HG03196 (cell line): ENCODE data around the gene OR51B4.
"Not testable (repeated sequence)": the region's sequence is repeated elsewhere in the genome, so short reads cannot be mapped to it uniquely, and the experiment has no call there.

Source experiments
- ATAC-seq: cut with Tn5 transposase; IDR thresholded peaks from one replicate; pipeline ENCODE4 v1.9.1; 2021; ENCODE audit not compliant: unreplicated experiment

OR51B4 gene, protein sequence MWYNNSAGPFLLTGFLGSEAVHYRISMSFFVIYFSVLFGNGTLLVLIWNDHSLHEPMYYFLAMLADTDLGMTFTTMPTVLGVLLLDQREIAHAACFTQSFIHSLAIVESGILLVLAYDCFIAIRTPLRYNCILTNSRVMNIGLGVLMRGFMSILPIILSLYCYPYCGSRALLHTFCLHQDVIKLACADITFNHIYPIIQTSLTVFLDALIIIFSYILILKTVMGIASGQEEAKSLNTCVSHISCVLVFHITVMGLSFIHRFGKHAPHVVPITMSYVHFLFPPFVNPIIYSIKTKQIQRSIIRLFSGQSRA

DNA sequence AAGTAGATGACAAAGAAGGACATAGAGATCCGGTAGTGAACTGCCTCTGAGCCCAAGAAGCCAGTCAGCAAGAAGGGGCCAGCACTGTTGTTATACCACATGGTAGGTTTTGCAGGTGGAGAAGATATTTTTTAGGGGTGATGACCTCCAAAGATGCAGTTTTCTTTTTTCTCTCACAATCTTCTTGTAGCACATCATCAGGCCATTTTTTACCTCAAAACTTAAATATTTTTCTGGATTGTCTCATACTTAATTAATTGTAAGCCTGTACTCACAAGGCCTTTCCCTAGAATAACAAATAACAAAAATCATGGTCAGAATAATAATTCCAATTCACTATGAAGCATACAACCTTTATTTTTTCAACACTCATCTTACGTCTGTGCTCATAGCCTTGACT, at the start of gene OR51B4:
OR51B4 (minus strand) TSS at position 101 of the 400 bp plus-strand sequence; CDS start at position 101, 0 bp downstream.
- ATAC-seq, result no peak

DNA sequence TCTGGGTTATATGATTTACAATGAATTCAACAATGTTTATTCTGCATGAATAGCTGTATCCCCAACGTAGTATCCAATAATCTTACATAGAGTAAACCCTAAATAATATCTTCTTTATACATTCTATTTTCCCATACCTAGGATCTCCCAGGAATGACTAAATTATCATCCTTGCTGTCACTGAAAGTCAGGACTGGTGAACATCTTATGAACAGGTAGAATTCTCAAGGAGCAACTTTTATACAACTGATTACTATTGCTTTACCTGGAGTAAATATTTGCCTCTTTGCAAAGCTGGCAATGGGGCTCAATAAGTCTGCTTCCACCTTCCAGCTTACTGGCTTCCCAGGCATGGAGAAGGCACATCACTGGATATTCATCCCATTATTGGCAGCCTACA, 49.5 kb upstream of the OR51B4 start, which contains the start of gene OR51B6:
OR51B6 (plus strand) TSS at position 301 of the 400 bp plus-strand sequence; CDS start at position 301, 0 bp downstream.
- ATAC-seq, result no peak

DNA sequence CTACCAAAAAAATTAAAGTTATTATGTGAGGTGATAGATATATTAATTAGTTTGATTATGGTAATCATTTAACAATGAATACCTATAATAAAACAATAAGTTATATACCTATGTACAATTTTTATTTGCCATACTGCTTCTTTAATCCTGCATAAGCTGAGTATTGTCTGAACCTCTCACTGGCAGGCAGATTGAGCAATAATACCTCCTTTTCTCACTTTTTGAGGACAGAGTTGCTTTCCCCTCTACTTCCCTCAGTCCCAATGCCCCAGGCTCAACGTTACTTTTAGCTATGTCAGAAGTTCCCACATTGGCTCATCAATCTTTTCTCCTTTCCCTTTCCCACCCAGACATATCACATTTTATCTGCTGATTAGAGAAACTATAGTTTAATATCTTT, 47.8 kb upstream of the OR51B4 start:
- no peak for ATAC-seq

DNA sequence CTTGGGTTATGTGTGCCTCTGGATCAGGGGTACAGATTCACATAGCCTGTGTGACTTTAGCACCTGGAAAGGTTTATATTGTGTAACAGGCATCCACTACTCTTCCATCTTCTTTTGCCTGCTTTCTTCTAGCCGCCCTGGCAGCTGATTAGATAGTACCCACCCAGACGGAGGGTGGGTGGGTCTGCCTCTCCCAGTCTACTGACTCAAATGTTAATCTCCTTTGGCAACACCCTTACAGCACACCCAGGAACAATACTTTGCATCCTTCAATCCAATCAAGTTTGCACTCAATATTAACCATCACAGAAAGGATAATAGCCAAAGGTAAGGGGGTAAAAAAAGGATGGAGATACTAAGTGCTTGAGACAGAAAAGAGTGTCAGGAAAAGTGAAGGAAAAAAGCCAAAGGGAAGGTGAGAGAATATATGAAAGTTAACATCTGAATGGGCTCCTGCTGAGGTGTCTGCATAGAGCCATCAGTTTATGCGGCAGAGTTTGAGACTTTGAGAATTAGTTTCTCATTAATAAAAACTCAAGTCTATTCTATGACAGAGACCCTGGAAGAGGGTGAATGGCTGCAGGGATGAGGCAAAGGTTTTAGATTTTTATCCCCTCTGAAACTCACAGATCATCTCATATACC, 46.9 kb upstream of the OR51B4 start:
- no peak for ATAC-seq

DNA sequence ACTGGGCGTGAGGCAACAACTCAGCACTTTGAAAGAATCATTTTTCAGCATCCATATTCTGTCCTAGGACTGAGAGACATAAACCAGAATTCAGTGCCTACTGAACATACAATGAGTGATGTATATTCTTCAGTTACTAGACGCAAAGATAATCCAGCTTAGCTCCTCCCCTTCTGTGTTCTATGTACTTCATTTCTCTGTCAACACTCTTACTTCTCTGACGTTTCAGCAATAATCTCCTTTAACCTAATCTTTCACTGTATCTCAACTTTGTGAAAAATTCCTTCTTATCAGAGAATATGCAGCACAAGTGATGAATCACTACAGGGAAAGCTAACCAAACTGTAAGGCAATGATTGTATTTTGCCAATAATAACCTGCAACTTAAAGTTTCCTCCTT, 44.1 kb upstream of the OR51B4 start:
- ATAC-seq, result no peak

DNA sequence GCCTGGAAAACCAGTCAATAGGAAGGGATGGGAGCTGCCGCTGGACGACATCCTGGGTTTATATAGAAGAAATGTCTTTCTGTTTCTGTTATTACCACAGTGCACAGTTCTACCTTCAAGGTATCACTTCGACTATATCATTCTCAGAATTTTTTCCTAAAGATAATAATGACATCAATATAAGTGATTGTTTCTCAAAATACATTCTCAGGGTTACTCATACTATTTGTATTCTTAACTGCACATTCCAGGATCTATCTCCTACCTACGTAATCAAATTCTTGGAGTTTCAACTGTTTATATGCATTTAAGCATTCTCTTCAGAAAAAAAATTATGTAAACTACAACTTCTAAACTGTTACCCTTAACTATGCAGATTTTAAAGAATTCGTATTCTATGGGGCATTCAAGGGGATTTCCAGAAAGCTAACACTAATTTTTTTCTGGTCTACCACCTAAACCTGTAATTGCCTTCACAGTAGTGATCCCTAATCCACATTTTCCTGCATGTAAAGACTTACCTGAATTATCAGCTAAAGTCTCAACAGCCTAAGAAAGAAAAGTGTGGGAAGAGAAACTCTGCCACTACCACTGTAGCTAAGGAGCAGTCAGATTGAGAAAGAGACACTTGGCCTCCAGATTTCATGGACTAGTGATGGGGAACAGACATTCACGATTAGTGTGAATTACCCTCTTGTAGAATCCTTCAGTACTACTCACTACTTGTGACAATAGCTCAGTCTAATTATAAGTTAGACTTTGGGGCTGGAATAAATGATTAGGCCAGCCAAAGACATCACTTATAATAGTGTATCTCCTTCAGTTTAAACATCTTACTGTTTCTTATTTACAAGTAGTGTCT, 42.0 kb upstream of the OR51B4 start, which contains the start of gene OR51B5:
OR51B5 (minus strand) TSS at position 51 of the 862 bp plus-strand sequence; CDS start at position 51, 0 bp downstream.
- no peak for ATAC-seq

DNA sequence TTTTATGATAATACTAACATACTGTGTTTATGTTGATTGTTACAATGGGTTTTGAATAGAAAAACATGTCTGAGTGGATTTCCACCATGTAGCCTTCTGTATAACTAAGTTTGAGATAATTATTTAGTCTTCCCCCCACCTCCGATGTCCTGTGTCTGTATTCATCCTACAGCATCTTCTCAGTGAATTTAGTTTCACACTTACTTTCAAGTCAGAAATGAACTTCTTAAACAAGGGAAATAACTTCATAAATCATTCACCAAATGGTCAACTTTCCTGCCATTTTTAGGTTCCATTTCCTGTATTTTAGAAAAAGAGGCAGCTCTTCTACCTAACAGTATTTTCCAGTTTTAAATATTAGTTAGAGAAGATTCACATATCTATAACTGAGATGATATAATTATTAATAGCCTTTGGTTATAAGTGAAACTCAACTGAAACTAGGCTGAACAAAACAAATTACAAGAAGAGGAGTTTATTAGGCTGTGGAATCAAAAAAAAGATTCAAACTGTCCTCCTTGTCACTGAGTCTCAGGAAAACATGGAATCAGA, 38.1 kb upstream of the OR51B4 start:
- peak; percentile 79 for ATAC-seq

DNA sequence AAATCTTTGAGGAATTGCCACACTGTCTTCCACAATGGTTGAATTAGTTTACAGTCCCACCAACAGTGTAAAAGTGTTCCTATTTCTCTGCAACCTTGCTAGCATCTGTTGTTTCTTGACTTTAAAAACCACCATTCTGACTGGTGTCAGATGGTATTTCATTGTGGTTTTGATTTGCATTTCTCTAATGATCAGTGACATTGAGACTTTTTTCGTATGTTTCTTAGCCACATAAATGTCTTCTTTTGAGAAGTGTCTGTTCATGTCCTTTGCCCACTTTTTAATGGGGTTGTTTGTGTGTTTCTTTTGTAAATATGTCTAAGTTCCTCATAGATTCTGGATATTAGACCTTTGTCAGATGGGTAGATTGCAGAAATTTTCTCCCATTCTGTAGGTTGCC, 35.5 kb upstream of the OR51B4 start:
- ATAC-seq, result not testable (repeated sequence)

DNA sequence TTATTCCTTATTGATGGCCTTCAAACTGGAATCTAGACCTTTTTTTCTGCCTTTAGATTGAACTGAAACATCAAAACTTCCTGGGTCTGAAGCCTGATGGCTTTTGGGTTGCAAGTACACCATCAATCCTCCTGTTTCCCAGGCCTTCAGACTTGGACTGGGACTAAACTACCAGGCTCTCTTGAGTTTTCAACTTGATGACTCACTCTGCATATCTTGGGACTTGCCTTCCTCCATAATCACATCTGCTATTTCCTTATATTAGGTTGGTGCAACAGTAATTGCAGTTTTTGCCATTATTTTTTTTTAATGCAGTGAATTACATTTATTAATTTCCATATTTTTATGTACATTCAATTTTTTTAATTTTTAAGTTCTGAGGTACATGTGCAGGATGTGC, 34.6 kb upstream of the OR51B4 start:
- no peak for ATAC-seq

DNA sequence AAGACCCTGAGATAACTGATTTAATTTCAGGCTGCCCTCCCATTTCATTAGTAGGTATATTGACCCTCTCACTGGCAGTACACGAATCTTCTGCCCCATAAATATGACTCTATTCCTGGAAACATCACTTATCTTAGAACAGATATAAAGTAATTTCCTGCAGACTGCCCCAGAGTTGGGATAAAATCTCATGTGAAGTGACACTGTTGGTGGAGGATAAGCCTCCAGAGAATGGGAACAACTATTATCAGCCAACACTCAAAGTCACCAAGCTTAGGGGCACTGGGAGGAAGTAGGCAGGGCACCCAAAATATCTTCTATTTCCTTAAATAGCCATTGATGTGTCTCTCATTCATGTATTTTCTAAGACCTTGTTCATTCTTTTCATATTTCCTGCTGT, 33.4 kb upstream of the OR51B4 start:
- no peak for ATAC-seq

DNA sequence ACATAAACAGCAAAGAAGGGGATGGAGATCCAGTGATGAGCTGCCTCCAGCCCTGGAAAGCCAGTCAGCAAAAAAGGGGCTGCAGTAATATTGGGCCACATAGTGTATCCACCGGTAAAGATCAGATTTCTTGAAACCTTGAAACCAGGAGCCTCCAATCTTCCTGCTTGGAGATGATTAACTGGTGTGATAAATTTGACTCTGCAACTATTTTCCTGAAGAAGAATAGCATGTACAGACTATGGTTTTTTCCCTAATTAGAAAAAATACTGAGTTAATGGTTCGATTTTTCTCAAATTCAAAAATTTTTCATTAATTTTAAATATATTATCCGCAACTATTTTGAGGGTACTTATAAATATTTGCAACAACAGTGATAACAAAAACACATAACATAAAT, 22.5 kb upstream of the OR51B4 start, which contains the start of gene OR51B2:
OR51B2 (minus strand) TSS at position 101 of the 400 bp plus-strand sequence; CDS start at position 101, 0 bp downstream.
- no peak for ATAC-seq

DNA sequence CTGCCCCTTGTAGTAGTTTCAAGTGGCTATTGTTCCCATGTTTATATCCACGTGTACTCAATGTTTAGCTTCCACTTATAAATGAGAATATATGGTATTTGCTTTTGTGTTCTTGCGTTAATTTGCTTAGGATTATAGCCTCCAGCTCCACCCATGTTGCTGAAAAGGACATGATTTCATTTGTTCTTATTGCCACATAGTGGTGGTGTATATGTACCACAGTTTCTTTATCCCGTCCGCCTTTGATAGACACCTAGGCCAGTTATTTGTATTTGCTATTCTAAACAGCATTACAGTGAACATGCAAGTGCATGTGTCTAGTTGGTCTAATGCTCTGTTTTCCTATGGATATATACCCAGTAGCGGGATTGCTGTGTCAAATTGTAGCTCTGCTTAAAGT, 15.5 kb upstream of the OR51B4 start:
- no peak for ATAC-seq

DNA sequence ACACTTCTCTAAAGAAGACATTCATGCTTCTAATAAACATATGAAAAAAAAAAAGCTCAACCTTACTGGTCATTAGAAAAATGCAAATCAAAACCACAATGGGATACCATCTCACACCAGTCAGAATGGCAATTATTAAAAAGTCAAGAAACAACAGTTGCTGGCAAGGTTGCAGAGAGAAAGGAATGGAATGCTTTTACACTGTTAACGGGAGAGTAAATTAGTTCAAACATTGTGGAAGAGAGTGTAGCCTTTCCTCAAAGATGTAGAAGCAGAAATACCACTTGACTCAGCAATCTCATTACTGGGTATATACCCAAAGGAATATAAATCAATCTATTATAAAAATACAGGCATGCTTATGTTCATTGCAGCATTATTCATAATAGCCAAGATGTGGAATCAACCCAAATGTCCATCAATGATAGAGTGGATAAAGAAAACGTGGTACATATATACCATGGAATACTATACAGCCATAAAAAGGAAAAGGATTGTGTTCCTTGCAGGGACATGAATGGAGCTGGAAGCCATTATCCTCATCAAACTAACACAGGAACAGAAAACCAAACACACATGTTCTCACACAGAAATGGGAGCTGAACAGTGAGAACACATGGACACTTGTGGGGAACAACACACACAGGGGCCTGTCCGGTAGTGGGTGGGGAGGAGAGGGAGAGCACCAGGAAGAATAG, 11.7 kb upstream of the OR51B4 start:
- ATAC-seq, result not testable (repeated sequence)

DNA sequence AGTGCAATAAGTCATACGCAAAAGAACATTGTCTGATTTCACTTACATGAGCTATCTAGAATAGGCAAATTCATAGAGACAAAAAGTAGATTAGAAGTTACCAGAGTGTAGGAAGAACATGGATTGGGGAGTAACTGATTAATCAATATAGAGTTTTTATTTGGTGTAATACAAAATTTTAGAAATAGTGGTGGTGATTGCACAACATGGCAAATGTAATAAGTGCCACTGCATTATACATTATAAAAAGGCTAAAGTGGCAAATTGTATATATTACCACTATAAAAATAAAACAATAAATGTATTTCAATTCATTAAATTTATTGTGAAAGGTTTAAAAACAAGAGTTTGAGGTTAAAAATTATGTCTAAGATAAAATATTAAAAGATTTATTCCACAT, 8.7 kb upstream of the OR51B4 start:
- ATAC-seq, result no peak

DNA sequence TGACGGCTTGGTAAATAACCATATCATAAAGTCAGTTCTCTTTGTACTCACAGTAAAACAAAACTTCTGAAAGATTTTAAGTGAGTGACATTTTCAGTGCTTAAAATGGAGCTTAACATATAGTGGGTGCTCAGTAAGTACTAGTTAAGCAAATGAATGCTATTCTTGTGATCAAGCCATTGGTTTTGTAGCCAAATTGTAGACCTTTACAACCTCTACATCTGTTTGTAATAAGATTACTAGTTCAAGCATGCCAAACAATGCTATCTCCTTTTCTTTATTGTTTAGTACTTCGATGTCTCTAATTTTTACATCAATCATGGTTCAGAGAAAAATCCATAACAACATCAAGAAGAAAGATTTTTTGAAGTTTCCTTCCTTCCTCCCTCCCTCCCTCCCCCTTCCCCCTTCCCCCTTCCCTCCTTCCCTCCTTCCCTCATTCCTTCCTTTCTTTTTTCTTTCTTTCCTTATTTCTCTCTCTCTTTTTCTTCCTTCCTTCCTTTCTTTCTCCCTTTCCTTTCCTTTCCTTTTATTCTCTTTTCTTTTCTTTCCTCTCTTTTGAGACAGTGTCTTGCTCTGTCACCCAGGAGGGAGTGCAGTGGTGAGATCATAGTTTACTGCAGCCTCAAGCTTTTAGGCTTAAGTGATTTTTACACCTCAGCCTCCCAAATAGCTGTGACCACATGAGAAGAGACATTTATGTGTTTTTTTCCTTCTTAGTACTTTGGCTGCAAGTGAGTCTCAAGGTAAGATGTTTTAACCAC, 5.7 kb upstream of the OR51B4 start:
- ATAC-seq, result no peak

DNA sequence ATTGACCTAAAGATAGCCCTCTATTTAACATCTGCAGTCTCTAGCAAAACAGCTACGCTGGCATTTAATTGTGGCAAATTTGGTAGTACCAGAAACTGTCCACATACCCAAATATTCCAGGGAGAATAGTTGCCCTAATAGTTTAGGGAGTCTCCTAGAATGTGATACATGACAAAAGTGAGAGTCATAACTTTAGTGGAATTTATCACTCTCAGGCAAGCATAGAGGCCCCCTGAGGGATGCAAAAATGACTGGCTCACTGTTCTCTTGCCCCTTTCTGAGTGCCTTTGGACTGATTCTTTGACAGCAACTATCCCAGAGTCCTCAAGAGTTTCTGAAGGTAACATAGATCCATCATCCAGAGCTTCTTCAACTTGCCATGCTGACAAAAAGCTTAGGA, 2.3 kb upstream of the OR51B4 start:
- no peak for ATAC-seq

DNA sequence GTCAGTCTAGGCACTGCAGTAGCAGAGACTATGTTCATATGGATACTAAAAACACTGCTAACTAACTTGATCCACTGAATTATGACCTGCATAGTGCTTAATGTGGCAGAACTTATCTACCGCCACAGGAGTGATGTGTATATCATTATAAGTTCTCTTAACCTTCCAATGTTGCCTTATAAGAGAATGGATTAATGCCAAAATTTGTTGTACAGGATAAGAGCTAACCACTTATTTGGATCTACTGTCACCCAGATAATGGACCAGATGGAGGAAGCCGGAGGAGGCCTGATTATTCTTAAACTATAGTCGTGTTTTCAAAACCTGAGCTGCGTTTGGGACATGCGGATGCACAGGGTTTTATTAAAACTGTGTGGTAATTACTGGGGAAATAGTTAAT, 1.9 kb upstream of the OR51B4 start:
- no peak for ATAC-seq

DNA sequence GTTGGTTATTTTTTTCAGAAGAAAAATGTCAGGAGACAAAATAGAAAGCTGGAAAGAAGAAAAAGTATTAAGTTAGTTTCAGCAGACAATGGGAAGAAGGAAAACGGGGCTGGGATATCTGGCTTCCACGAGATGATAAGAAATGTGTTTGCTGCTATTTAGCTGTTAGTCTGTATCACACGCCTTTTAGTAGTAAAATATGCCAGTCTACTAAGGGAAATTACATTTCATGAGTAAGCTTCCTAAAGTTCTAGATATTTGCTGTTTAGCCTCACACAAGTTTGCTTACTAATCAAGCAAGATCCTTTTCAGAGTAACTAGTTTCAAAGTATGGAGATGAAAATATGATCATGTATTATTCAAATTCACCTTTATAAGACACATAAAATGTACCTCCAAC, 1.5 kb downstream of the OR51B4 start:
- ATAC-seq, result no peak

DNA sequence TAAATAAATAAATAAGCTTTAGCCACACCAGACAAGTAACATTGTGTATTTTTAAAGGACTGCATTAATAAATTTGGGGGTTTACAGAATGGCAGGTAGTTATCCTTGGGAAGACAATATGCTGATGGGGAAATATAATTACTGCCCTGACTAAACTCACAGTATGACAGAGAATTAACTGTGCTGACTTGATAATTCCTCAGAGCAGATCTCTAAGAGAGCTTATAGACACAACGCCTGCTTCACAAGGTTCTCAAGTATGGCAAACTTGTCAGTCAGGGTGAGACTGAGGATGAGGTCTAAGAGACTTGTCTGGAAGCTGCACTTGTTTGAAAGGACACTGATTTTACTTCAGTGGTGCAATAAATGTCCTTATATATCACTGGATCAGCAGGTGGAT, 3.3 kb downstream of the OR51B4 start:
- no peak for ATAC-seq
